IPS-NIHi7 (cell line): ENCODE data around the gene VSTM2L.

ENCODE experiments used
- DNase-seq: peaks from one replicate; pipeline ENCODE4 v3.0.0; 2012; ENCODE audit warnings: mixed read lengths; ENCODE audit errors: extremely low spot score

The VSTM2L gene

GRCh38 chr20:37899105-37900045 lies 3.6 kb upstream of the VSTM2L start:
- DNase-seq = no peak

GRCh38 chr20:37901240-37901639 lies 1.7 kb upstream of the VSTM2L start:
- peak; percentile 82 for DNase-seq

- peak; percentile 83 for DNase-seq
Measured at GRCh38 chr20:37901654-37902503, 1.0 kb upstream of the VSTM2L start.

GRCh38 chr20:37903317-37904007 lies 535 bp downstream of the VSTM2L start:
- no peak for DNase-seq

- DNase-seq = no peak
Measured at GRCh38 chr20:37904008-37904642, 1.2 kb downstream of the VSTM2L start.

- no peak for DNase-seq
Measured at GRCh38 chr20:37904845-37905373, 2.0 kb downstream of the VSTM2L start.

- no peak for DNase-seq
Measured at GRCh38 chr20:37905671-37906613, 3.0 kb downstream of the VSTM2L start.

GRCh38 chr20:37907330-37907676 lies 4.4 kb downstream of the VSTM2L start:
- no peak for DNase-seq

- peak; percentile 67 for DNase-seq
Measured at GRCh38 chr20:37907677-37908401, 4.9 kb downstream of the VSTM2L start.

- no peak for DNase-seq
Measured at GRCh38 chr20:37911261-37911660, 8.3 kb downstream of the VSTM2L start.

GRCh38 chr20:37911838-37912281 lies 8.9 kb downstream of the VSTM2L start:
- no peak for DNase-seq

- no peak for DNase-seq
Measured at GRCh38 chr20:37912874-37913273, 9.9 kb downstream of the VSTM2L start.

- no peak for DNase-seq
Measured at GRCh38 chr20:37913567-37914366, 10.8 kb downstream of the VSTM2L start.

- DNase-seq = no peak
Measured at GRCh38 chr20:37914367-37914671, 11.4 kb downstream of the VSTM2L start.

- peak; percentile 81 for DNase-seq
Measured at GRCh38 chr20:37914672-37915433, 11.9 kb downstream of the VSTM2L start.

- DNase-seq = no peak
Measured at GRCh38 chr20:37915434-37915787, 12.5 kb downstream of the VSTM2L start.

GRCh38 chr20:37915800-37916570 lies 13.1 kb downstream of the VSTM2L start:
- DNase-seq = peak; percentile 74
